Lower leg skin (tissue), 4 donors: ENCODE results near the gene RFX5. TPM values are rescaled to one million over a fixed set of nuclear protein-coding genes. Genes with fewer than 3 reads are reported as not detected.

Experiments used
- DNase-seq, 2 donors: peaks; one replicate each; pipeline ENCODE4 v3.0.0-alpha.2; 2019; ENCODE audit warnings: low spot score in 2 of 2
- H3K4me3 ChIP-seq: fragments of 200-600 bp; sonication (generic); 2 replicates; pipeline ENCODE4 v1.5.1; 2017; ENCODE audit warnings: mild to moderate bottlenecking, low read depth; ENCODE audit not compliant: poor library complexity, severe bottlenecking
- CTCF ChIP-seq, 3 donors: fragments of 450-650 bp; IDR thresholded peaks; one replicate each; pipeline ENCODE4 v1.5.1; 2016; ENCODE audit warnings: antibody characterized with exemption in 3 of 3, mild to moderate bottlenecking in 3 of 3, moderate library complexity in 2 of 3
- POLR2A ChIP-seq, 2 donors: fragments of 450-650 bp; IDR thresholded peaks; one replicate each; pipeline ENCODE4 v1.6.1; 2016 to 2017; ENCODE audit warnings: antibody characterized with exemption in 2 of 2, mild to moderate bottlenecking in 1 of 2, moderate library complexity in 1 of 2
- WGBS, 2 donors: methylation state at CpG; one replicate each; pipeline ENCODE4 v1.1.5; 2018; 5-methylcytosine and 5-hydroxymethylcytosine counted together
- intact Hi-C: fragments of 100-400 bp; cut with DNase I; formaldehyde crosslinking; loops from one replicate; pipeline ENCODE4 v1.15.0; 2023; ENCODE audit warnings: low total_unique reads
- total RNA-seq, 4 donors: library from RNA; depleted of rRNA; stranded (reverse); fragments of >200 nt; gene quantifications; one replicate each; pipeline ENCODE4 v1.1.0, GENCODE V29; 2016

RFX5 gene
- total RNA-seq, 4 donors from 2014 or later: 13.2 to 23.2 (median 16.7) TPM

GRCh38 chr1:151377150-151377884, 30.3 kb upstream of the RFX5 start:
- WGBS, 2 donors: 64 to 72% methylated on average over 3 of the region's 3 CpGs
- no peak for DNase-seq
- intact Hi-C loops: no loop called here
- no peak overlapping the region for H3K4me3 ChIP-seq
- no peak for TF ChIP-seq POLR2A (IDR thresholded peaks at IDR 0.05)
- TF ChIP-seq CTCF (IDR thresholded peaks at IDR 0.05): no peak

GRCh38 chr1:151373196-151373595, 26.1 kb upstream of the RFX5 start:
- intact Hi-C loops: no loop called here
- 87 to 89% methylated on average over 14 of the region's 14 CpGs for WGBS, 2 donors
- TF ChIP-seq POLR2A (IDR thresholded peaks at IDR 0.05): no peak
- TF ChIP-seq CTCF (IDR thresholded peaks at IDR 0.05): no peak
- no peak for DNase-seq
- H3K4me3 ChIP-seq: no peak overlapping the region

- peak; percentile 70 to 94 for DNase-seq
- WGBS, 2 donors: 19 to 25% methylated on average over 11 of the region's 11 CpGs
These were observed 25.2 kb upstream of the RFX5 start, which contains the start of gene SELENBP1 for GRCh38 chr1:151372058-151372934. SELENBP1 (minus strand) TSS chr1:151372705; CDS start chr1:151372641, 64 bp downstream.

GRCh38 chr1:151371370-151372057, 24.5 kb upstream of the RFX5 start:
- H3K4me3 ChIP-seq: no peak overlapping the region
- peak; percentile 49 to 91 for DNase-seq

More at GRCh38 chr1:151372058-151372934, 25.2 kb upstream of the RFX5 start, which contains the start of gene SELENBP1:
- no peak for TF ChIP-seq POLR2A (IDR thresholded peaks at IDR 0.05)
- TF ChIP-seq CTCF (IDR thresholded peaks at IDR 0.05): no peak
- H3K4me3 ChIP-seq: no peak within 1 kb of the TSS
- intact Hi-C loops: no loop called here

More at GRCh38 chr1:151371370-151372057, 24.5 kb upstream of the RFX5 start:
- intact Hi-C loops: no loop called here
- WGBS, 2 donors: 13 to 18% methylated on average over 9 of the region's 9 CpGs
- TF ChIP-seq POLR2A (IDR thresholded peaks at IDR 0.05) (no peak), CTCF (IDR thresholded peaks at IDR 0.05) (no peak)
